ENCODE results near the gene MCHR1.
"Not testable (repeated sequence)": the region's sequence is repeated elsewhere in the genome, so short reads cannot be mapped to it uniquely, and the experiment has no call there.

The MCHR1 gene

GRCh38 chr22:40681451-40681850 is 2.2 kb downstream of the MCHR1 start:
- H3K27ac ChIP-seq, result no peak overlapping the region
- no peak for DNase-seq (ENCODE audit: low read depth, low spot score)

GRCh38 chr22:40684728-40685127 is 5.4 kb downstream of the MCHR1 start:
- no peak for DNase-seq (ENCODE audit: low read depth, low spot score)

DNA sequence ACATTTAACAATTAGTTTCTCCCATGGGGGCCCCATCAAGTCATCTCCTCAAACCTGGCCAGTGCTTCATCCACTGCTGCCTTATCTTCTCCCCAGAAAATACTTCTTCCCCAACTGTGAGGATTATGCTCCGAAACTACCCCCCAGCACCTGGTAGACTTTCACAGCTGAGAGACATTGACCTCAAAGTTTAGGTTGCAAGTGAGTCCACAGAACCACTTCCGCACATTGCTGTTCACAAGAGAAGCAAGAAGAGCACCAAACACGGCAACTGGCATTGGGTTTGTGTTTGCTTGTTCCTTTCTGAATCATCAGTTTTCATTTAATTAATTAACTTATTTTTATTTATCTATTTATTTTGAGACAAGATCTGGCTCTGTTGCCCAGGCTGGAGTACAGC is 6.1 kb downstream of the MCHR1 start:
- no peak for DNase-seq (ENCODE audit: low read depth, low spot score)
- H3K27ac ChIP-seq, result no peak overlapping the region

More at GRCh38 chr22:40684728-40685127, 5.4 kb downstream of the MCHR1 start:
- no peak overlapping the region for H3K27ac ChIP-seq

- H3K27ac ChIP-seq, result no peak overlapping the region
- DNase-seq (ENCODE audit: low read depth, low spot score), result no peak
Measured at GRCh38 chr22:40687706-40688105, 8.4 kb downstream of the MCHR1 start.

GRCh38 chr22:40690370-40690769 is 11.1 kb downstream of the MCHR1 start:
- no peak overlapping the region for H3K27ac ChIP-seq
- DNase-seq (ENCODE audit: low read depth, low spot score), result no peak

- DNase-seq (ENCODE audit: low read depth, low spot score), result no peak
Measured at GRCh38 chr22:40691532-40691931, 12.2 kb downstream of the MCHR1 start.

DNA sequence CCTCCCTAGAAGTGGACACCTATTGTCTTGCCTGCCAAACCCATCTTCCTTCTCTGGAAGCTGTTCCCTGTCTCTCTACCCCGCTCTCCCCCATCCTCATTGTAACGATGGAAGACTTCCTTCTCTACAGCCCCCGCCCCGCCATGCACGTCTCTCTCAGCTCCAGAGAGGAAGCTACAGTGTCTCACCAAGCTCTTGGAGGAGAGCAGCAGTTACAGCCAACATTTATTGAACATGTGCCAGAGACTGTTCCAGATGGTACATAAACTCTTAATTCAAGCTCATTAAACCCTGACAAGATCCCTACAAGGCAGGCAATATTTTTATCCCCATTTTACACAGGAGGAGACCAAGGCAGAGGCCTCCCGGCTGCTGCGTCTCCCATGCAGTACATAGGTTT is 15.1 kb downstream of the MCHR1 start:
- no peak overlapping the region for H3K27ac ChIP-seq
- no peak for DNase-seq (ENCODE audit: low read depth, low spot score)

More at GRCh38 chr22:40691532-40691931, 12.2 kb downstream of the MCHR1 start:
- H3K27ac ChIP-seq, result no peak overlapping the region

DNA sequence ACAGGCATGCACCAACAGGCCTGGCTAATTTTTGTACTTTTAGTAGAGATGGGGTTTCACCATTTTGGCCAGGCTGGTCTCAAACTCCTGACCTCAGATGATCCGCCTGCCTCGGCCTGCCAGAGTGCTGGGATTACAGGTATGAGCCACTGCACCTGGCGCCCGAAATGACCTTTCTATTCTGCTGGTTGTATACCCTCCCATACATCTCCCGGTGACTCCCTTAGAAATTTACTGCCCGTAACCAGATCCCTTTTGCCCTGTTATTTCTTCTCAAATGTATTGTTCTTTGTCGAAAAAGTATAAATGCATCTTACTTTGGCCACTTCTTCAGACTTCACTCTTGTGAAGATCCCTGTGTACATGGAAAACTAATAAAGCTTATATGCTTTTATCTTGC is 22.0 kb downstream of the MCHR1 start:
- no peak overlapping the region for H3K27ac ChIP-seq
- DNase-seq (ENCODE audit: low read depth, low spot score), result no peak

GRCh38 chr22:40703174-40703573 is 23.9 kb downstream of the MCHR1 start:
- DNase-seq (ENCODE audit: low read depth, low spot score), result no peak
- no peak overlapping the region for H3K27ac ChIP-seq

DNA sequence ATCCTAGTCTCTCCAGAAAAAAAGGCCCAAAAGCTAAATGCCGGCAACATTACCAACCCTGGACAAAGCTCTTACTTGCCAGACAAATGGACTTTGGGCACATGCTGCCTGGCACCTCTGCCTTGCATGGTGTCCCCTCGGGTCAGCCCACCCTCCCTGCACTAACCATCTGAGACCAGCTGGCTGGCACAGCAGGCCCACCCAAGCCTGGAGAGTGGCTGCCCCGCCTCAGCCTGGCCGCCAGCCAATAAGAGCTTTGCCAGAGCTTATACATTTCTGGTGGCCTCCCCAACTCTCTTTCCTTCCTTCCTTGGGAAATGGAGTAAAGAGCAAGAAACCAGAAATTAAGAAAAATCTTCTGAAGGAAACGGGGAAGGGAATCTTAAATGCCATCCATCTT is 24.5 kb downstream of the MCHR1 start:
- no peak for DNase-seq (ENCODE audit: low read depth, low spot score)
- no peak overlapping the region for H3K27ac ChIP-seq

DNA sequence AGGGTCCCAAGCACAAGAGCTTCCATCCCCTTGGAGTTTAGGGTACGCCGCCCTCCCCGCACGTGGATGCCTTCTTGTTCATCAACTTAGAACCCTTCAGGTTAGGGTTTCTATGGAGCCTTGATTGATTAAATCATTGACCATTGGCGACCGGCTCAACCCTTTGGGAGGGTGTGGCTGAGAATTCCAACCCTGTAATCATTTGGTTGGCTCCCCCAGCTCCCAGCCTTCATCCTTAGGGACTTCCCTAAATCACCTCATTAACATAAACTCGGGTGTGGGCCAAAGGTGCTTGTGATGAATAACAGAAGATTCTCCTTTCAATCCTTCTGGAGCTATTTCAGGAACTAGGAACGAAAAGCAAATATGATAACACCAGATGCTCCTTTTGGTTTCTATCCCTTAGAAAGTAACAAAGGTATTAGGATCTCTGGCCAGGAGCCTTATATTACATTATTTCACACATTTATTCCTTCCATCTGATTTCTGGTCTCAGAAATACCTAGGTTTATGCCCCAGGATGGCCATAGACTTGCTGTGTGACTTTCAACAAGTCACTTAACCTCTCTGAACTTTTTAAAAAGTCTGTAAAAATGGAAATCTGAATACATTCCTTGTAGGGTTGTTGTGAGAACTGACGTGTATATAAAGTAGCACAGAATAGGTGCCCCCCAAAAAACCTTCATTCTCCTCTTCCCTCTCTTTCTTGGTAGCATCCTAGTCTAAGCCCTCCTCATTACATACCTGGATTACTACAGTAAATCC is 26.8 kb downstream of the MCHR1 start:
- DNase-seq (ENCODE audit: low read depth, low spot score), result no peak
- no peak overlapping the region for H3K27ac ChIP-seq

- H3K27ac ChIP-seq, result no peak overlapping the region
Measured at GRCh38 chr22:40707154-40707553, 27.9 kb downstream of the MCHR1 start.

GRCh38 chr22:40708177-40708576 is 28.9 kb downstream of the MCHR1 start:
- no peak for DNase-seq (ENCODE audit: low read depth, low spot score)
- H3K27ac ChIP-seq, result no peak overlapping the region

More at GRCh38 chr22:40707154-40707553, 27.9 kb downstream of the MCHR1 start:
- no peak for DNase-seq (ENCODE audit: low read depth, low spot score)

DNA sequence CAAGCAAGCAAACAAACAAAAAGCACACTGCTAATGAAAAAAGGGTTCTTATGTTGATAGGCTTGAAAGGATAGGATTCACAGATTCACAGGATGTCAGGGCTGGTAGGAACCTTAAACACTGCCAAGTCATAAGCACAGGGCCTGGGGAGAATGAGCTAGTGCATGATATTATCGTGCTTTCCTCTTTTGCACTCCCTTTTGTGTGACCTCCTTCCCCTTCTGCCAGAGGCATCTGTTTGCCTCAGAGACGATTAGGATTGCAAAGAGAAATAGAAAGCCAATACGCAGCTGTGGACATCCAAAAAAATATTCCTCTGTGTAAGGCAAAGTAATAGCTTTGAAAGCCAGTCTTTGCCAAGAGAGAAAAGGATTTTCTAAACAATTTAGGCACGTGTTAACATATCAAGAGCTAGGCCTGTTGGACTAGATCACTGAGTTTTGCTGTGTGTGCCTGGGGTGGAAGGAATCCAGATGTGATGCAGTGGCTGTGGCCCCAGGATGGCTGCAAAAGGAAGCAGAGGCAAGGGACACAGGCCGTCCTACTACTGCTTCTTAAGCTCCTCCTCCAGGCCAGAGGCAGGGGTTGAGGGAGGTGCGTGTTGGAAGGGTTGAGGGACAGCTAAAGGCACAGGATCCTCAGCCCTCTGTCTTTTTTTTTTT is 30.6 kb downstream of the MCHR1 start:
- no peak for DNase-seq (ENCODE audit: low read depth, low spot score)
- no peak overlapping the region for H3K27ac ChIP-seq

DNA sequence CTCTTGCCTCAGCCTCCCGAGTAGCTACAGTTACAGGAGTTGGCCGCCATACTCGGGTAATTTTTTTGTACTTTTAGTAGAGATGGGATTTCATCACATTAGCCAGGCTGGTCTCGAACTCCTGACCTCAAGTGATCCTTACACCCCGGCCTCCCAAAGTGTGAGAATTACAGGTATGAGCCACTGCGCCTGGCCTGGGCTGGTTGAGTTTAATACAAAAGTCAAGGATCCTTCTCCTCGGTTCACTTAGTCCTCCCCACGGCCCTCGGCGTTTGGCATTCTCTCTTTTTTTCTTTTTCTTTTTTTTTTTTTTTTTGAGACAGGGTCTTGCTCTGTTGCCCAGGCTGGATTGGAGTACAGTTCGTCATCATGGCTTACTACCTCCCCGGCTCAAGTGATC is 33.0 kb downstream of the MCHR1 start:
- H3K27ac ChIP-seq, result no peak overlapping the region
- DNase-seq (ENCODE audit: low read depth, low spot score), result no peak

GRCh38 chr22:40714499-40715337 is 35.4 kb downstream of the MCHR1 start:
- DNase-seq (ENCODE audit: low read depth, low spot score), result no peak
- H3K27ac ChIP-seq, result no peak overlapping the region

GRCh38 chr22:40716116-40716515 is 36.8 kb downstream of the MCHR1 start:
- no peak for DNase-seq (ENCODE audit: low read depth, low spot score)

DNA sequence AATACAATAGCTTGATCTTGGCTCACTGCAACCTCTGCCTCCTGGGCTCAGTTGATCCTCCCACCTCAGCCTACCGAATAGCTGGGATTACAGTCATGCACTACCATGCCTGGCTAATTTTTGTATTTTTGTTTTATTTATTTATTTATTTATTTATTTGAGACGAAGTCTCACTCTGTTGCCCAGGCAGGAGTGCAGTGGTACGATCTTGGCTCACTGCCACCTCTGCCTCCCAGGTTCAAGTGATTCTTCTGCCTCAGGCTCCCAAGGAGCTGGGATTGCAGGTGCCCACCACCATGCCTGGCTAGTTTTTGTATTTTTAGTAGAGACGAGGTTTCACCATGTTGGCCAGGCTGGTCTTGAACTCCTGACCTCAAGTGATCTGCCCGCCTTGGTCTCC is 38.4 kb downstream of the MCHR1 start:
- not testable (repeated sequence) for DNase-seq (ENCODE audit: low read depth, low spot score); H3K27ac ChIP-seq

More at GRCh38 chr22:40716116-40716515, 36.8 kb downstream of the MCHR1 start:
- H3K27ac ChIP-seq, result no peak overlapping the region

- DNase-seq (ENCODE audit: low read depth, low spot score), result no peak
- H3K27ac ChIP-seq, result no peak overlapping the region
Measured at GRCh38 chr22:40718250-40719204, 39.2 kb downstream of the MCHR1 start.

DNA sequence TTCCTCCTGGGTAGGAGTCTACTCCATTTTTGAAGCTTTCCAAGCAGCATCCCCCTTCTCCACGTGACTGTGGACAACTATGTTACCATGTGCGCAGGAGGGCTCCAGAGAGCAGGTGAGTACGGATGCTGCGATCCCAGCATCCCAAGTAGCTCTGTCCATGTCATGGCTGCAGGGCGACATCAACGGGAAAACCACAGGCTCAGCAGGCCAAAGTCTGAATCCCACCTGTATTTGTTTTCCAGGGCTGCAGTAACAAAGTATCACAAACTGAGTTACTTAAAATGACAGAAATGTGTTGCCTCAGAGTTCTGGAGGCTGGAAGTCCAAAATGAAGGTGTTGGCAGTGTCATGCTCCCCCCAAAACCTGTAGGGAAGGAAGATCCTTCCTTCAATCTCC is 40.3 kb downstream of the MCHR1 start:
- H3K27ac ChIP-seq, result no peak overlapping the region
- no peak for DNase-seq (ENCODE audit: low read depth, low spot score)

Measured in epithelial cell of prostate (primary cell).